Hepatocyte (in vitro differentiated cells): ENCODE results near the gene ADSL. TPM values are rescaled to one million over a fixed set of nuclear protein-coding genes. Genes with fewer than 3 reads are reported as not detected.

Experiments used
- DNase-seq: peaks from one replicate; pipeline ENCODE4 v3.0.0-alpha.2; 2016; ENCODE audit warnings: low spot score
- H2AFZ ChIP-seq: fragments of 200-600 bp; sonication (generic); 2 replicates; pipeline ENCODE4 v1.6.0; 2016; ENCODE audit warnings: antibody characterized with exemption, mild to moderate bottlenecking
- H3K27ac ChIP-seq: fragments of 200-600 bp; sonication (generic); 2 replicates; pipeline ENCODE4 v1.5.1; 2016; ENCODE audit warnings: mild to moderate bottlenecking
- H3K27me3 ChIP-seq: fragments of 200-600 bp; sonication (generic); 2 replicates; pipeline ENCODE4 v1.6.1; 2016
- H3K36me3 ChIP-seq: fragments of 200-600 bp; sonication (generic); replicated peaks from 2 replicates; pipeline ENCODE4 v1.5.1; 2016; ENCODE audit warnings: low read depth; ENCODE audit not compliant: insufficient read depth
- H3K4me1 ChIP-seq: fragments of 200-600 bp; sonication (generic); 2 replicates; pipeline ENCODE4 v1.5.1; 2016; ENCODE audit warnings: mild to moderate bottlenecking, moderate library complexity; ENCODE audit not compliant: insufficient read depth
- H3K4me2 ChIP-seq: fragments of 200-600 bp; sonication (generic); 2 replicates; pipeline ENCODE4 v1.6.0; 2016
- H3K4me3 ChIP-seq: fragments of 200-600 bp; sonication (generic); 2 replicates; pipeline ENCODE4 v1.5.1; 2016; ENCODE audit warnings: mild to moderate bottlenecking
- H3K79me2 ChIP-seq: fragments of 200-600 bp; sonication (generic); 2 replicates; pipeline ENCODE4 v1.6.0; 2017; ENCODE audit warnings: mild to moderate bottlenecking
- H3K9me2 ChIP-seq: fragments of 200-600 bp; sonication (generic); replicated peaks from 2 replicates; pipeline ENCODE4 v1.6.0; 2017; ENCODE audit warnings: mild to moderate bottlenecking; ENCODE audit not compliant: insufficient read depth
- H3K9me3 ChIP-seq: fragments of 200-600 bp; sonication (generic); 2 replicates; pipeline ENCODE4 v1.5.1; 2016; ENCODE audit warnings: low read depth, mild to moderate bottlenecking
- H4K20me1 ChIP-seq: fragments of 200-600 bp; sonication (generic); 2 replicates; pipeline ENCODE4 v1.6.0; 2016; ENCODE audit warnings: mild to moderate bottlenecking; ENCODE audit not compliant: insufficient read depth, poor library complexity, severe bottlenecking
- EZH2 ChIP-seq: fragments of 200-600 bp; sonication (generic); IDR thresholded peaks from 2 replicates; pipeline ENCODE4 v1.6.1; 2016; ENCODE audit warnings: antibody characterized with exemption, mild to moderate bottlenecking, borderline replicate concordance
- EZH2phosphoT487 ChIP-seq: fragments of 200-600 bp; sonication (generic); IDR thresholded peaks from one replicate; pipeline ENCODE4 v1.6.1; 2018; ENCODE audit warnings: antibody characterized with exemption, mild to moderate bottlenecking, low read depth, moderate library complexity; ENCODE audit not compliant: unreplicated experiment, severe bottlenecking
- WGBS: methylation state at CpG from one replicate; pipeline ENCODE4 v1.1.6; 2016; ENCODE audit warnings: low lambda C conversion rate; ENCODE audit errors: missing lambda C conversion rate; 5-methylcytosine and 5-hydroxymethylcytosine counted together
- polyA plus RNA-seq: library from polyadenylated mRNA; unstranded; fragments of >200 nt; fragmentation: Nextera tagmentation; extraction: Ambion mirVana; gene quantifications from 2 replicates; pipeline ENCODE4 v1.2.1, GENCODE V29; 2016
- total RNA-seq: library from RNA; depleted of rRNA; stranded (reverse); fragments of >200 nt; gene quantifications from 2 replicates; pipeline ENCODE4 v1.2.3, GENCODE V29; 2014
- TF ChIP-seq, protein P1 (sequence below): fragments of 200-600 bp; sonication (generic); IDR thresholded peaks from 2 replicates; pipeline ENCODE4 v1.5.1; 2016; ENCODE audit warnings: antibody characterized with exemption, mild to moderate bottlenecking; ENCODE audit not compliant: poor library complexity

Gene ADSL
- total and polyA plus RNA-seq, 2 experiments from 2014 or later, result 54.8 to 81.8 TPM

- Histone ChIP-seq H4K20me1 (no peaks in the 10 kb centered on the region), H3K27ac (no peak overlapping the region), H3K4me2 (no peak overlapping the region), H3K79me2 (no peaks in the 10 kb centered on the region), H2AFZ (no peak overlapping the region), H3K4me1 (no peaks in the 10 kb centered on the region), H3K9me3 (no peaks in the 10 kb centered on the region), H3K36me3 (no peaks in the 10 kb centered on the region), H3K9me2 (no peaks in the 10 kb centered on the region), H3K4me3 (no peak overlapping the region), H3K27me3 (no peaks in the 10 kb centered on the region)
- no peak for DNase-seq
- TF ChIP-seq, protein P1, sequence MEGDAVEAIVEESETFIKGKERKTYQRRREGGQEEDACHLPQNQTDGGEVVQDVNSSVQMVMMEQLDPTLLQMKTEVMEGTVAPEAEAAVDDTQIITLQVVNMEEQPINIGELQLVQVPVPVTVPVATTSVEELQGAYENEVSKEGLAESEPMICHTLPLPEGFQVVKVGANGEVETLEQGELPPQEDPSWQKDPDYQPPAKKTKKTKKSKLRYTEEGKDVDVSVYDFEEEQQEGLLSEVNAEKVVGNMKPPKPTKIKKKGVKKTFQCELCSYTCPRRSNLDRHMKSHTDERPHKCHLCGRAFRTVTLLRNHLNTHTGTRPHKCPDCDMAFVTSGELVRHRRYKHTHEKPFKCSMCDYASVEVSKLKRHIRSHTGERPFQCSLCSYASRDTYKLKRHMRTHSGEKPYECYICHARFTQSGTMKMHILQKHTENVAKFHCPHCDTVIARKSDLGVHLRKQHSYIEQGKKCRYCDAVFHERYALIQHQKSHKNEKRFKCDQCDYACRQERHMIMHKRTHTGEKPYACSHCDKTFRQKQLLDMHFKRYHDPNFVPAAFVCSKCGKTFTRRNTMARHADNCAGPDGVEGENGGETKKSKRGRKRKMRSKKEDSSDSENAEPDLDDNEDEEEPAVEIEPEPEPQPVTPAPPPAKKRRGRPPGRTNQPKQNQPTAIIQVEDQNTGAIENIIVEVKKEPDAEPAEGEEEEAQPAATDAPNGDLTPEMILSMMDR, result no peak
- TF ChIP-seq EZH2, result no peak
- no peak for TF ChIP-seq EZH2phosphoT487
- 97% methylated on average over 18 of the region's 18 CpGs for WGBS
Observed at GRCh38 chr22:40420341-40421081, 74.2 kb downstream of the ADSL start.

- no peak for TF ChIP-seq EZH2
- TF ChIP-seq EZH2phosphoT487, result no peak
- TF ChIP-seq, protein P1, result no peak
- Histone ChIP-seq H3K27ac (no peak overlapping the region), H3K27me3 (no peaks in the 10 kb centered on the region), H2AFZ (no peak overlapping the region), H3K4me2 (no peak overlapping the region), H4K20me1 (no peaks in the 10 kb centered on the region), H3K9me3 (no peaks in the 10 kb centered on the region), H3K4me3 (no peak overlapping the region), H3K9me2 (no peaks in the 10 kb centered on the region), H3K4me1 (no peaks in the 10 kb centered on the region), H3K36me3 (no peaks in the 10 kb centered on the region), H3K79me2 (no peaks in the 10 kb centered on the region)
- WGBS, result 100% methylated on average over 4 of the region's 4 CpGs
- DNase-seq, result no peak
Observed at GRCh38 chr22:40421082-40421350, 74.7 kb downstream of the ADSL start.

DNA sequence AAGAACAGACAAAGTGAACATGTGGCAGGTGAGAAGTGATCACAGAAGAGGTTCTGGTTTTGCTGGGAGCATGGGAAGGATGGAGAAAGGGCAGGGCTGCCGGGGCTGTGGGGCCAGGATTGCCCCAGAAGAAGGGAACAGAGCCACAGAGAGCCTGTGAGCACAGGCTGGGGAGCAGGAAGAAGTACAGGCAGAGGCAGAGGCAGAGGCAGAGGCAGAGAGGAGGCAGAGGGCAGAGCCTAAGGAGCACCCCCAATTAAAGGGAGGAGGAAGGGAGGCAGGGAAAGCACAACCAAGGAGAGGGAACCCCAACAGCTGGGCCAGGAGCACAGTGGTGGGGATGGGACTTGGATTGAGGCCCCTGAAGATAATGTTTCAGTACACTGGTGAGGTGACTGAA, 75.6 kb downstream of the ADSL start:
- no peak for DNase-seq
- Histone ChIP-seq H3K4me1 (no peaks in the 10 kb centered on the region), H3K27ac (no peak overlapping the region), H3K4me3 (no peak overlapping the region), H3K4me2 (no peak overlapping the region), H2AFZ (no peak overlapping the region), H3K27me3 (no peaks in the 10 kb centered on the region), H3K9me2 (no peaks in the 10 kb centered on the region), H4K20me1 (no peaks in the 10 kb centered on the region), H3K79me2 (no peaks in the 10 kb centered on the region), H3K9me3 (no peaks in the 10 kb centered on the region), H3K36me3 (no peaks in the 10 kb centered on the region)
- no peak for TF ChIP-seq EZH2phosphoT487
- no peak for TF ChIP-seq EZH2
- TF ChIP-seq, protein P1, result no peak
- WGBS, result 83% methylated on average over 1 of the region's 1 CpG
